Heart left ventricle (tissue), 13 donors: Measurements from ENCODE around the gene CAMTA2.

Experiments
- POLR2A ChIP-seq, 2 donors: fragments of 450-650 bp; IDR thresholded peaks; one replicate each; pipeline ENCODE4 v1.6.1; 2017; ENCODE audit warnings: antibody characterized with exemption in 2 of 2, mild to moderate bottlenecking in 2 of 2, moderate library complexity in 2 of 2
- TF ChIP-seq, protein P1 (sequence below), 12 donors: fragments of 200-600 bp; sonication (generic) in 4 of 12; IDR thresholded peaks; one replicate each; pipeline versions ENCODE4 v1.5.0 to v1.8.0; 2018 to 2022; ENCODE audit warnings: antibody characterized with exemption in 12 of 12, mild to moderate bottlenecking in 5 of 12
- donor health status: ischemic (EF 13 %, LVEDD 7.1; RV severe dilation, severe dysfunction).
- donor health status: DM: no; HTN: yes; CAD: no.
- donor health status: DM: no; HTN: no; CAD: no.
- donor health status: ischemic (EF 25% LVEDD 6.9; RV normal size, moderate dysfunction).
- donor health status: ischemic (EF 25% LVEDD 5.7; RV mildly dilated, moderate dysfunction).
- donor health status: ischemic (EF 35%, LVEDD 5.7; RV mildly dilated, moderate dysfunction).
- donor health status: nonischemic (EF 11% LVEDD 7.7; RV severe dilation, severe dysfunction).
- donor health status: DM: yes; HTN: yes; CAD: no.
- donor health status: PGD.
- donor health status: ischemic (EF 29% LVEDD 5.4; RV normal size, mild dysfunction).
- donor health status: nonischemic (EF 23%, LVEDD 6.1; RV moderate dilation, normal function).

- TF ChIP-seq, protein P1, sequence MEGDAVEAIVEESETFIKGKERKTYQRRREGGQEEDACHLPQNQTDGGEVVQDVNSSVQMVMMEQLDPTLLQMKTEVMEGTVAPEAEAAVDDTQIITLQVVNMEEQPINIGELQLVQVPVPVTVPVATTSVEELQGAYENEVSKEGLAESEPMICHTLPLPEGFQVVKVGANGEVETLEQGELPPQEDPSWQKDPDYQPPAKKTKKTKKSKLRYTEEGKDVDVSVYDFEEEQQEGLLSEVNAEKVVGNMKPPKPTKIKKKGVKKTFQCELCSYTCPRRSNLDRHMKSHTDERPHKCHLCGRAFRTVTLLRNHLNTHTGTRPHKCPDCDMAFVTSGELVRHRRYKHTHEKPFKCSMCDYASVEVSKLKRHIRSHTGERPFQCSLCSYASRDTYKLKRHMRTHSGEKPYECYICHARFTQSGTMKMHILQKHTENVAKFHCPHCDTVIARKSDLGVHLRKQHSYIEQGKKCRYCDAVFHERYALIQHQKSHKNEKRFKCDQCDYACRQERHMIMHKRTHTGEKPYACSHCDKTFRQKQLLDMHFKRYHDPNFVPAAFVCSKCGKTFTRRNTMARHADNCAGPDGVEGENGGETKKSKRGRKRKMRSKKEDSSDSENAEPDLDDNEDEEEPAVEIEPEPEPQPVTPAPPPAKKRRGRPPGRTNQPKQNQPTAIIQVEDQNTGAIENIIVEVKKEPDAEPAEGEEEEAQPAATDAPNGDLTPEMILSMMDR (IDR thresholded peaks at IDR 0.05) = no peak
- no peak for TF ChIP-seq POLR2A (IDR thresholded peaks at IDR 0.05)
These were observed 22.0 kb downstream of the CAMTA2 start for GRCh38 chr17:4965311-4965986.
